Right atrium auricular region (tissue), 2 donors: ENCODE results near the gene MORC2. TPM values are rescaled to one million over a fixed set of nuclear protein-coding genes. Genes with fewer than 3 reads are reported as not detected.
A peak's percentile ranks its signal among the peaks of the same experiment; 100 is the strongest.

ENCODE experiments used
- DNase-seq: peaks from one replicate; pipeline ENCODE4 v3.0.0-alpha.2; 2019; ENCODE audit warnings: low spot score
- H3K27ac ChIP-seq, 2 donors: fragments of 200-600 bp; sonication (generic); 1 replicate in 1 of 2; 2 replicates in 1 of 2; pipeline ENCODE4 v1.5.1; 2016 to 2019
- H3K27me3 ChIP-seq, 2 donors: fragments of 200-600 bp; sonication (generic); one replicate each; pipeline versions ENCODE4 v1.5.1 to v1.6.0; 2017 to 2019
- H3K36me3 ChIP-seq: fragments of 200-600 bp; sonication (generic); one replicate; pipeline ENCODE4 v1.5.1; 2016
- H3K4me1 ChIP-seq, 2 donors: fragments of 200-600 bp; sonication (generic); one replicate each; pipeline versions ENCODE4 v1.5.1 to v1.6.0; 2017 to 2019
- H3K4me3 ChIP-seq, 2 donors: fragments of 200-600 bp; sonication (generic); 1 replicate in 1 of 2; 2 replicates in 1 of 2; pipeline ENCODE4 v1.5.1; 2017 to 2019; ENCODE audit warnings: mild to moderate bottlenecking in 1 of 2, moderate library complexity in 1 of 2
- H3K9me3 ChIP-seq, 2 donors: fragments of 200-600 bp; sonication (generic); one replicate each; pipeline ENCODE4 v1.5.1; 2019
- total RNA-seq, 2 donors: library from RNA; depleted of rRNA; stranded (reverse); fragments of >200 nt; gene quantifications; one replicate each; pipeline ENCODE4 v1.1.0, GENCODE V29; 2016
- TF ChIP-seq, protein P1 (sequence below), 2 donors: fragments of 200-600 bp; sonication (generic); IDR thresholded peaks; one replicate each; pipeline ENCODE4 v1.5.1; 2019; ENCODE audit warnings: antibody characterized with exemption in 2 of 2

MORC2 gene
- total RNA-seq, 2 donors from 2014 or later: 20.1 to 21.0 TPM

GRCh38 chr22:30944986-30945385 lies 23.6 kb downstream of the MORC2 start:
- DNase-seq: no peak
- H3K4me1 ChIP-seq: peaks cover 0 to 37% of the 10 kb centered on the region in 2 donors

DNA sequence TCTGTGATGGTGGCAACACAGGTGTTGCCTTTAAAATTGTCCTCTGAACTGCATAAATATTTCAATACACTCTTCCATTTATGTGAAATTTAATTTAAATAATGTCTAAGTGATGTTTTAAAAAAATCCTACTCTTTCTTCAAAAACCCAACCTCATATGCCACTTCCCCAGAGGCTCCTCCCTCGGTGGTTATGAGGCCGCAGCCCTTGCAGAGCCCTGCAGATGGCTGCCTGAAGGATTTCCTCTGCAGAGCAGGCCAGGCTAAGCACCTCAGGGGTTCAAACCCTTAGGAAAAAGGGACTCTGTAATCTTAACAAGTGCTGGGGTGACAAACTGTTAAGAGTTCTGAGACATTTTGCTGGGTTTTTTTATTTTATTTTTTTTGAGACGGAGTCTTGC lies 25.2 kb downstream of the MORC2 start:
- no peak overlapping the region for H3K4me3 ChIP-seq
- no peaks in the 10 kb centered on the region for H3K9me3 ChIP-seq
- no peak overlapping the region for H3K27ac ChIP-seq
- DNase-seq: no peak
- no peaks in the 10 kb centered on the region for H3K27me3 ChIP-seq
- peaks cover 0 to 34% of the 10 kb centered on the region in 2 donors for H3K4me1 ChIP-seq
- TF ChIP-seq, protein P1, sequence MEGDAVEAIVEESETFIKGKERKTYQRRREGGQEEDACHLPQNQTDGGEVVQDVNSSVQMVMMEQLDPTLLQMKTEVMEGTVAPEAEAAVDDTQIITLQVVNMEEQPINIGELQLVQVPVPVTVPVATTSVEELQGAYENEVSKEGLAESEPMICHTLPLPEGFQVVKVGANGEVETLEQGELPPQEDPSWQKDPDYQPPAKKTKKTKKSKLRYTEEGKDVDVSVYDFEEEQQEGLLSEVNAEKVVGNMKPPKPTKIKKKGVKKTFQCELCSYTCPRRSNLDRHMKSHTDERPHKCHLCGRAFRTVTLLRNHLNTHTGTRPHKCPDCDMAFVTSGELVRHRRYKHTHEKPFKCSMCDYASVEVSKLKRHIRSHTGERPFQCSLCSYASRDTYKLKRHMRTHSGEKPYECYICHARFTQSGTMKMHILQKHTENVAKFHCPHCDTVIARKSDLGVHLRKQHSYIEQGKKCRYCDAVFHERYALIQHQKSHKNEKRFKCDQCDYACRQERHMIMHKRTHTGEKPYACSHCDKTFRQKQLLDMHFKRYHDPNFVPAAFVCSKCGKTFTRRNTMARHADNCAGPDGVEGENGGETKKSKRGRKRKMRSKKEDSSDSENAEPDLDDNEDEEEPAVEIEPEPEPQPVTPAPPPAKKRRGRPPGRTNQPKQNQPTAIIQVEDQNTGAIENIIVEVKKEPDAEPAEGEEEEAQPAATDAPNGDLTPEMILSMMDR (IDR thresholded peaks at IDR 0.05): no peak
- peaks cover 78% of the 10 kb centered on the region for H3K36me3 ChIP-seq

More at GRCh38 chr22:30944986-30945385, 23.6 kb downstream of the MORC2 start:
- no peaks in the 10 kb centered on the region for H3K9me3 ChIP-seq
- peak overlapping the region in 1 of 2 donors; percentile 6 for H3K27ac ChIP-seq
- H3K27me3 ChIP-seq: no peaks in the 10 kb centered on the region
- no peak overlapping the region for H3K4me3 ChIP-seq
- TF ChIP-seq, protein P1 (IDR thresholded peaks at IDR 0.05): no peak
- H3K36me3 ChIP-seq: peaks cover 74% of the 10 kb centered on the region

DNA sequence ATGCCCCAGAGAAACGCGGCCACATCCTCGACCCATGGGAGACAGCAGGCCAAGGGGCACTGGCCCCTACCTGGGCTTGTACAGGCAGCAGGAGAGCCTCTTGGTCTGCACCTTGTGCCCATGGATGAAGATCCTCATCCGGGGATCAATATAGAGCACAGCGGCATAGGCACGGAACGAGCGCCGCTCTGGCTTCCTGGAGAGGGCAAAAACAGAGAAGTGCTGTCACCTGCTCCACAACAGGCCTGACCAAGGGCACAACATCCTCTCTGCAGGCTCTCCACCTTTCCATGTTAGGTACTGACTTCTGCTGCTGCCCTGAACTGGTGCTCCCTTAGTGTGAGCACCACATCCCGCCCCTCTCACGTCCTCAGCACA lies 27.2 kb downstream of the MORC2 start:
- H3K36me3 ChIP-seq: peaks cover 98% of the 10 kb centered on the region
- H3K4me1 ChIP-seq: peaks cover 0 to 14% of the 10 kb centered on the region in 2 donors
- no peak overlapping the region for H3K4me3 ChIP-seq
- no peak overlapping the region for H3K27ac ChIP-seq
- no peaks in the 10 kb centered on the region for H3K27me3 ChIP-seq
- TF ChIP-seq, protein P1 (IDR thresholded peaks at IDR 0.05): no peak
- H3K9me3 ChIP-seq: no peaks in the 10 kb centered on the region
- no peak for DNase-seq

DNA sequence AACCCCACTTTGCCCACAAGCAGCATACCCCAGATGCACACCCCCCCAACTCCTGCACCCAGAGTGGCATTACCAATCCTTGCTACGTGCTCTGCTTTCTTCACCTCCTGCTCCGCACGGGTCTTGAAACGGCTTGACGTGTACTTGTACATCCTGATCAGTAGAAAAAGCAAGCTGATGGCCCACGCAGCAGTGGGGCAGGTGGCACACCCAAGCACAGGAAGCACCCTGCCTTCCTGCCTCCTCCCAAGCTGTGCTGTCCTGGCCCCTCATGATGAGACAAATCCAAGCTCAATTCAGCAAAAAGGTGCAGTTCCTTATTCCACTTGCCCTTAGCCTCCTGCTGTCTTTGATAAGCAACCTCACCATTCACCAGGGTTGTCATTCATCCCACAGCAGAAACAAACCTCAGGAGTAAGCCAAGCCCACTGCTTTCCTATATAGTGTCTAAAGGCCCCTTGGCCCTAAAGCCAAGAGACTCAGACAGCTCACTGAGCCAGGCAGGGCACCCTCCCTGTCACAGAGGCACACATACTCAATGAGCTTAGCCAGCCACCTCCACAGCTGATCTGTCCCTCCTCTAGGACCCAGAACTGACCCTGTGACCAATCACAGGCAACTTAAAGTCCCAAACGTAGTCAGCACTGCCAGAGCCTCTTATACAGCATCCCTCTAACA lies 27.8 kb downstream of the MORC2 start:
- Histone ChIP-seq H3K27ac (no peak overlapping the region), H3K36me3 (peaks cover 98% of the 10 kb centered on the region), H3K9me3 (no peaks in the 10 kb centered on the region), H3K27me3 (no peaks in the 10 kb centered on the region), H3K4me1 (peaks cover 0 to 8% of the 10 kb centered on the region in 2 donors), H3K4me3 (no peak overlapping the region)
- no peak for DNase-seq
- TF ChIP-seq, protein P1 (IDR thresholded peaks at IDR 0.05): no peak

- DNase-seq: no peak
- H3K4me3 ChIP-seq: no peak overlapping the region
- no peaks in the 10 kb centered on the region for H3K27me3 ChIP-seq
- peaks cover 98% of the 10 kb centered on the region for H3K36me3 ChIP-seq
- no peaks in the 10 kb centered on the region for H3K9me3 ChIP-seq
- no peak overlapping the region for H3K27ac ChIP-seq
- TF ChIP-seq, protein P1 (IDR thresholded peaks at IDR 0.05): no peak
- no peaks in the 10 kb centered on the region for H3K4me1 ChIP-seq
These were observed 34.5 kb downstream of the MORC2 start for GRCh38 chr22:30934053-30934452.

- TF ChIP-seq, protein P1 (IDR thresholded peaks at IDR 0.05): no peak
- Histone ChIP-seq H3K27ac (no peak overlapping the region), H3K4me3 (no peak overlapping the region), H3K9me3 (no peaks in the 10 kb centered on the region), H3K36me3 (peaks cover 98% of the 10 kb centered on the region), H3K27me3 (no peaks in the 10 kb centered on the region), H3K4me1 (no peaks in the 10 kb centered on the region)
- no peak for DNase-seq
These were observed 35.1 kb downstream of the MORC2 start for GRCh38 chr22:30933457-30933856.
